IPS-18c (cell line): ENCODE results near the gene AGO3.

Experiments used
- H3K4me3 ChIP-seq: 2 replicates; pipeline ENCODE4 v1.7.0; 2013; ENCODE audit warnings: low read depth, mild to moderate bottlenecking, low read length, moderate library complexity; ENCODE audit not compliant: insufficient read depth
- H3K9me3 ChIP-seq: one replicate; pipeline ENCODE4 v1.6.1; 2013; ENCODE audit warnings: mild to moderate bottlenecking, low read length, moderate library complexity; ENCODE audit not compliant: control insufficient read depth, insufficient read depth

Gene AGO3

DNA sequence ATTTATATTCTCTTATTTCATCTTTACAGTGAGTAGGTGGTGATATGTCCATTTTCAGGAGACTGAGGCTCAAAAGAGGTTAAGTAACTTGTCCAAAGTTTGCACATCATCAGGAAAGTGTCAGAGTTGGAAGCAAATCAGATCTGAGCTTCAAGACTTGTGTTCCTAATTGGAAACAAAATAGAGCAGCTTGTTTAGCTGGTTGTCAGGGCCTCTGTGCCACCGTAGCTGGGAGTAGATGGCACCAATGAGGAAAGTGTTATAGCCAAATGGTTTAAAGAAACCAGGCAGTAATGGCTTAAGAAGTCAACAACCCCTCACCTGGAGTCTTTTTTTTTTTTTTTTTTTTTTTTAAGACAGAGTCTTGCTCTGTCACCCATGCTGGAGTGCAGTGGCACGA is 28.2 kb upstream of the AGO3 start:
- Histone ChIP-seq H3K9me3 (no peaks in the 10 kb centered on the region), H3K4me3 (no peak overlapping the region)

DNA sequence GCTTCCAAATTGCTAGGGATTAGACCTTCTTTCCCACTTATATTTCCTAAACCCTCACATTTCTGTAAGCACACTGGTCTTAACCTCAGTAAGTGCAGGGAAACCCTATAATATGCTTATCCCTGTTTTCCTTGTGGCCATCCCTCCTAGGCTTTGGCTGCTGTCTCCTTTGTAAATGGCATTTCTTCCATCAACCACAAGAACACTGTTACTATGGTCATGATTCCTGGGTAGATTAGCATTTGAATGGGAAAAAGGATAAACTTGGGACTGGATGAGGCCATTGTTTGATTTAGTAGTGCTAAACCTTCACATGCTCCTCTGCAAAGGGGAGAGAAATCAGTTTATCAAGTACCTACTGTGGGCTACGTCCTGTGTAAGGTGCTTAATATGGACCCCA is 16.2 kb upstream of the AGO3 start:
- Histone ChIP-seq H3K9me3 (no peaks in the 10 kb centered on the region), H3K4me3 (no peak overlapping the region)

DNA sequence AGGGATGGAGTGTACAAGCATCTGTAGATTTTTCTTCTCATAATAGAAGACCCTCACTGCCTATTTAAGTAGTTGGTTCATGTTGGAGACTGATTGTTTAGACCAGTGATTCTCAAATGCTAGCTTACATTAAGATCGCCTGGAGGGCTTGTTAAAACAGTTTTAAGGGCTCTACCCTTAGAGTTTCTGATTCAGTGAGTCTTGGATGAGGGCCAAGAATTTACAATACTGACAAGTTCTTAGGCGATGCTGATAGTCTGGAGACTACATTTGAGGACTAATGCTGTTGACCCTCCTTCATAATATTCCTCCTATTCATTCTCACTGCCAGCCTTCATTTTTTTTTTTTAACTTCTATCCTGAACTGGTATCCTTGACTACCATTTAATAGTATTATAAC is 15.2 kb upstream of the AGO3 start:
- H3K9me3 ChIP-seq: no peaks in the 10 kb centered on the region

DNA sequence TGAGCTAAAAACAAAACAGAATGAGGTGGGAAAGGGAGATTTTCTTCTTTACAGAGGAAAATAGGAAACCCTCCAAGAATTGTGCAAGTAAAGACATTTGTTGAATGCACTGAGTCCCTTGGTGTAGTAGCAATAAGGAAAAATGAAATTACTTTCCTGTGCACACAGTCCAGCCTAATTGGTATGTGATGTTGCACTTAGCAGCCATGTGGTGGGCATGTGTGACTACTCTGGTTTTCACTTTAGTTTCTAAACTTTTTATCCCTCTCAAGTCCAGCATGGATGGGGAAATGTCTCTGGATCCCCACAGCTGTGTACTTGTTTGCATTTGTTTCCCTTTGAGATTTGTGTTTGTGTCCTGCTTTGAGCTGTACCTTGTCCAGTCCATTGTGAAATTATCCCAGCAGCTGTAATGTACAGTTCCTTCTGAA is 7.1 kb upstream of the AGO3 start:
- H3K9me3 ChIP-seq: no peaks in the 10 kb centered on the region
- H3K4me3 ChIP-seq: no peak overlapping the region

More for the DNA sequence above, 15.2 kb upstream of the AGO3 start:
- no peak overlapping the region for H3K4me3 ChIP-seq

DNA sequence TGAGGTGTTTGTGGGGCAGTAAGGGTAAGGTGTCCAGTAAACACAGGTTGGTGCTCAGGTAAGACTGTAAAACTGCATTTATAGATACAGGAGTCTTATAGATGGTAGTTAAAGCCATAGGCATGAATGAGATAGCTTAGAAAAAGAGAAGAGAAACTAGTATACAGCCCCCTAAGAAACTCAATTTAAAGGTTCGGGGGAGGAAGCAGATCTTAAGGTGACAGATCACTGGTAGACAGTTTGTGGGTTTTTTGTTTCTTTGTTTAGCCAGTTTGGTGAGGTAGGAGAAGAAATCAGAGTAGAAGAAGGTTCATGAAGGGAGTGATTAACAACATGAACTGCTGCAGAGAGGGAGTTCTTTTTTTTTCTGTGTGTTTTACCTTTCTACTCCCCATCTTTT is 6.1 kb upstream of the AGO3 start:
- H3K4me3 ChIP-seq: no peak overlapping the region
- no peaks in the 10 kb centered on the region for H3K9me3 ChIP-seq

DNA sequence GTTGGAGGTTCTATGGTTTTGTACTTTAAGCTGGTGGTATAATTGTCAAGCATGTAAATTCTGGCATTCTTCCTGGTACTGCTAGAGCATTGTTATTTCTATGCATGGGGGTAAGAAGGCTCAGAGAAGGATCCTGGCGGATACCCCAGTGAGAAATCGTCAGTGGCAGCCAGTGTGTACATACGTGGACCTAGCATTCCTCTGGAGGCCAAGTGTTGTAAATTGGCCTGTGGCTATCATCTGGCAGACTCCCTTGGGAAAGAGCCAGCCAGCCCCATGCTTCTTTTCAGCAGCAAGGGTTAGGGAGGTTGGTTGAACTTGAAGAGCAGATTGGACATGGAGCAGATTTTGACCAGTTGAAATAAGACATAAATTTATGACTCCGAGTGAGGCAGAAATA is 5.2 kb upstream of the AGO3 start:
- H3K4me3 ChIP-seq: no peak overlapping the region
- H3K9me3 ChIP-seq: no peaks in the 10 kb centered on the region

DNA sequence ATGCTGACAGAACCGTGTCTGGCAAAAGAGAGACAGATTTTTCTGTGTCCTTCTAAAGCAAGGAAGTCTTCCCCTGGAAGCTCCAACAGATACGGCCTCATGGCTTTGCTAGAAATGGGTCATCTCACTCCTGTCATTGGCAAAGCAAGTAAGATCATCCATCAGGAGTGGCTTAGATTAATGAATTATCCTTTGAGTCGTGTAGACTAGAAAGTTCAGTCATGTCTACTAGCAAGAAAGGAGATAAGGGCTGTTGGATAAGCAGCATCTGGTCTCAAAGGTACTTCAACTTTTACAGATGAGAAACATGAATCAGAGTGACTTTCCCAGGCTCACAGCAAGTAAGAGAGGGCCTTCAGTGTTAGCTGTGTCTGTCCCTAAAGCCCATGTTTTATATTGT is 3.4 kb upstream of the AGO3 start:
- no peak overlapping the region for H3K4me3 ChIP-seq
- peaks cover 2% of the 10 kb centered on the region for H3K9me3 ChIP-seq

DNA sequence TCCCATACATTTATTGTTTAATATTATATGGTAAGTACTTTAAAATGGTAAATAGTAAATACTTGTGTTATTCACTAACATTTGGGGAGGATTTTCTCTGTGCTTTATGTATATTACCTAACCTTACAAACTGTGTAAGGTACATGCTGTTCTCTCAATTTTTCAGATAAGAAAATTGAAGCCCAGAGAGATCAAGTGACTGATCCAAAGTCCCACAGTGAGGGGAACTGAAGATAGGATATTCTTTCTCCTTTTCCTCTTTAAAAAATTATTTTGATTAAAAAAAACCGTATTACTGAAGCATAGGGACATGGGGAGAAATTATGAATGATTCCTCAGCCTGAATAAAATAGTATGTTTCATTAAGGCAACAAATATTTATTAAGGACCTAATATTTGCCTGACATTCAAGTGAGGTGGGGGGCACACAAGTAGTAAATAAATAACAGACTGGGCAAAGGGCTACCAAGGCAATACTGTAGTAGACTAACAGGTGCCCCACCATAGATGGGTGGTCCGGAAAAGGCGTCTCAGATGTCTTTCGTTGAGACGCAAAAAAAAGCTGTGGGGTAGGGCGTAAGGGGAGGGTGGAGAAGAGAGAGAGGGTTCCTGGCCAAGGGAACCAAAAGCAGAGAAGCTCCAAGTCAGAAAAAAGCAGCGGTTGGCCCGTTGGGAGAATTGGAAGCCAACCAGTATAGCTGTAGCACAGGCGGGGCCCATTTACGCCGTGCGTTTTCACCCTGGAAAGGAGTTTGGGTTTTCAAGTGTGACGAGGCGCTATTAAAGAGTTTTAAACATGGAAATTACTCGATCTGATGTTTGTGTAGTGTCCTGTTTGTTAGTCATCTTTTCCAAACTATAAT is 944 bp upstream of the AGO3 start:
- Histone ChIP-seq H3K9me3 (peaks cover 2% of the 10 kb centered on the region), H3K4me3 (peak overlapping the region; percentile 92)

DNA sequence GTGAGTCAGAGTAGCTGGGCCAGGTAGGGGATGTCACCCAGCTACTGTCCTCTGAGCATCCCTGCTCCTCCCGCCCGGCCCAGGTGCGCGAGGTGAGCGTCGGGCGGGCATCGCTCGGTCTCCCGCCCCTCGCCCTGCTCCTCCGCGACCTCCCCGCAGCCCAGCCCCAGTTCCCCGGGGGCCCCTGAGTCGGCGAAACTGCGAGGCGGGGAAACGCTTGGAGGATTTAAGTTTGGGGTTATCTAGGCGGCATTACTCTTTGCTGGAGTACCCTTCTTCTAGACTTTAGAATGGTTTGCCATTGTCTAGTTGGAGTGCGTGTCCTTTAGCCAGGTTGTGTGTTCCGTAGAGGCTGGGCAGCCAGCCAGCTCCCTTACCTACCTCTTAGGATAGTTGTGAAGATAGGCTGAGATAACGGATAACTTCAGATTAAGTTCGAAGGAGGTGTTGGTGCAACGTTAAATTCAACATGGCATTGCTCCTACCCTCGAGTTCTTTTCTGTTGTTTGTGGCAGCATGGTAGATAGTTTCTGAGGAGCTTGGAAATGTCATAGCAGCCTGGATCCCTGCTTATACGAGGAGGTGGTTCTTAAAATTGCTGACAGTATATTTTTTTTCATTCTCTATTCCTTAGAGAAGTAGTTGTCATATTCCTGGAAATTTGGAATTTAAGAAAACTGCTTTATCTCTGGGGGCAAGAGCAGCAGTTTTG is 697 bp downstream of the AGO3 start:
- H3K9me3 ChIP-seq: peaks cover 2% of the 10 kb centered on the region
- H3K4me3 ChIP-seq: peak overlapping the region; percentile 92

DNA sequence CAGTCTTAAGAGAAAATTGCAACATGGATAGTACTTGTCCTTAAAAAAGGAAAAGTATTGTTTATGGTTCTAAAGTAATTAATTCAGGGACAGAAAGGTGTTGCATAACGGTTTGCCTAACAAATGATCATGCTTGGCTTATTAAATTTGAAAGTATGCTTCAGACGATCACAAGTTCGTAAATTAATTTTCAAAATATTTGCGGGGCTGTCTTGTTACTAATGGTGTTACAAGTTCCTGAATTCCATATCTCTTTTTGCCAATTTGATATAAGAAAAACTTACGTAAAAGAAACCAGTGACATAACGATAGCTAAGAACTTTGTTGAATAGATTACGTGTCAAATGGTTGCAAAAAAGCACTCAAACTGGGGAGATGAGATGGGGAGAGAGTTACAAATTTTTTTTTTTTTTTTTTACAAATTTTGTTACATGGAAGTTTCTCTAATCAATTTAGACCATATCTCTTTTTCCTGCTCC is 1.3 kb downstream of the AGO3 start:
- H3K9me3 ChIP-seq: peaks cover 2% of the 10 kb centered on the region
- H3K4me3 ChIP-seq: peak overlapping the region; percentile 92; the same call in 1 of the 2 replicates

DNA sequence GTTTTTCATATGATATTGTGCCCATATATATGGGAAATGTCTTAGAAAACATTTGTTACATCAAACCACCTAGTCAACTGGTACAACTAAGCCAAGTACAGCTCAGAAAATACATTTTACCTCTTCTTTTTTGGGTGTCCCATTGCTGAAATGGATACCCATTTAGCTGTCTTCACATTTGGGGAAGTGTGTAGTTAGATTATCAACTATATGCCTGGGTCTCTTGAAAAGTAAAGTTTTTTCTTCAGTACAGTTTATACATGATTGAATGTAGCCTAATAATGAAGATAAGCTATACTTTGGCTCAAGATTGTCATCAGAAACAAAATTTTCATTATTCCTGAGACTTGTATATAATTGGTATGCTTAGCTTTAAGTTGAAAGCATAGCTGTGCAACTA is 2.0 kb downstream of the AGO3 start:
- peaks cover 2% of the 10 kb centered on the region for H3K9me3 ChIP-seq
- H3K4me3 ChIP-seq: no peak overlapping the region

DNA sequence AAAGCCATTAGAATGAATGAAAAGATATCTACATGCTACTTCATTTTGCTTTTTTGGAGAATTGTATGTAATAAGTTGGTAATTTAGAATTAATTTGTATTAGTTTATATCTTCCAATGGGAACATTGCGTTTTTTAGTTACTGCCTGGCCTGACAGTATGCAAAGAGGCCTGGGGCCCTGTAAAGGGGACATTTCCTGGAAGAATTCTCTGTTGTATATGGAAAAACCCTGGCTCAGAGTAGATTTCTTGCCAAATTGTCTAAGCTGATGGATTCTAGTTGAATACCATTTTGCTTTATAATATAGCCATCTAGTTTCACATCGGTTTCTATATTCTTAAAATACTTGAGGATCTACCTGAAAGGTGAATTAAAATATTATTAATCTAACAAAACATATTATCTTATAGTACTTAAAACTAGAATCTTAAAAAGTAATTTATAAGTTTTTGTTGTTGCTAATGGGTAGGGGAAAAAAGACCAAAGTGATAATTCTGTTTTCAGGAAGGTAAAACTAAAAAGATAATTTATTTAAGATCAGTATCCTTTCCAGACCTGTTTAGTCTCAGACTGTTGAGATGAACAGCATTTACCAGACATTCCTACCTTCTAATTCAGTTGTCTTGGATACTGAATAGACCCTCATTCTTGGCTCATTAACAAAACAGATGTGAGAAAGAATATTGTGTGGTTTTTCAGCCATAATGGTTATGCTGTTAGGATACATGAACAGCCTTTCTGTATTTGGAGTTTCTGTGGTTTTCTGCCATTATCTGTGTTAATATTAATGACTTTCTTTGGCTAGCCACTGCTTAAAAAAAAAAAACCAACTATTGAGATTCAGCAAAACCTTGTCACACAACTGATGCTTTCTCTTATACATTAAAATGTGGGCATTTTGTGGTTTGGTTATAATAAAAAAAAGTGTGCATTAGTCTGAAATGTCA is 4.8 kb downstream of the AGO3 start:
- H3K9me3 ChIP-seq: peaks cover 2% of the 10 kb centered on the region
- no peak overlapping the region for H3K4me3 ChIP-seq

DNA sequence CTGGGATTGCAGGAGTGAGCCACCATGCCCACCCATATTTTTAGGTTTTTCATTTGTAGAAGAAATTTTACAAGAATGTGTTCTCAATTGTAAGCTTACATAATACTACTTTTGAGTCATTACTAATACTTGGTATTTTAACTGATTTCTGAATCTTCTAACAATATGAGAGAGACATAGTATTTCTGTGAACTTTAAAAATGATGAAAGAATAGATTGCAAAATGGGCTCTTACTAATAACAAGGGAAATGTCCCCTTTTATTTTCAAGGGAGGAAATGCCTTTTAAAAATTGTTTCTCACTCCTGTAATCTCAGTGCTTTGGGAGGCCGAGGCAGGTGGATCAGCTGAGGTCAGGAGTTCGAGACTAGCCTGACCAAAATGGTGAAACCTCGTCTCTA is 5.9 kb downstream of the AGO3 start:
- Histone ChIP-seq H3K9me3 (no peaks in the 10 kb centered on the region), H3K4me3 (no peak overlapping the region)

DNA sequence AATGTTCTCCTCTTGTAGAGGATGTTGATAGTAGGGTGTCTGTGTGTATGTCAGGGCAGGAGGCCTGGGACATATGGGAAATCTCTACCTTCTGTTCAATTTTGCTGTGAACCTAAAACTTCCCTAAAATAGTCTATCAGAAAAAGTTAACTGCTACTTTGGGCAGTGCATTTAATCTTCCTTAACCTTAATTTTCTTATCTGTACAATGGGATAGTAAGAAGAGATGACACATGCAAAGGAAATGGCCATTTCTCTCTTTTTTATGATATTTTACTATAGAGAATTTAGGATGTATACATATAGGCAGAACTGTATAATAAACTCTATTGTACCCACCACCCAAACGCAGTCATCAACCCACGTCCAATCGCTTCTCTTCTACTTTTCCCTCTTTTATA is 8.6 kb downstream of the AGO3 start:
- Histone ChIP-seq H3K9me3 (no peaks in the 10 kb centered on the region), H3K4me3 (no peak overlapping the region)

DNA sequence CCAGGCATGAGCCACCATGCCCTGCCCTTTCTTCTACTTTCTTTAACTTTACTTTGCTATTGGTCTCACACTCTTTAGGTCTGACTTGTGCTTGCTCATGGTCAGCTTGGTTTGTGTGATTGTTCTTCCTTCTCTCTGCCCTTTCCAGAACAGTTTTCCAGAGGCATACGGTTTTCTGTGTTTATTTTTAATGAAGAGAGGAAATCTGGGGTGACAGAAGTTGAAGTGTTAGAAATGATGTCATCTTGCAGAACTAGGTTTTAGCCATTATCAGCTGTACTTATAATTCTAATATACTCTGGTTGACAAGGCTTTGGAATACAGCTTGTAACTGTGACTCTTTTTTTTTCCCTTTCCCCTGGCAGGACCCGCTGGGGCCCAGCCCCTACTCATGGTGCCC is 14.4 kb downstream of the AGO3 start:
- Histone ChIP-seq H3K9me3 (no peaks in the 10 kb centered on the region), H3K4me3 (no peak overlapping the region)

DNA sequence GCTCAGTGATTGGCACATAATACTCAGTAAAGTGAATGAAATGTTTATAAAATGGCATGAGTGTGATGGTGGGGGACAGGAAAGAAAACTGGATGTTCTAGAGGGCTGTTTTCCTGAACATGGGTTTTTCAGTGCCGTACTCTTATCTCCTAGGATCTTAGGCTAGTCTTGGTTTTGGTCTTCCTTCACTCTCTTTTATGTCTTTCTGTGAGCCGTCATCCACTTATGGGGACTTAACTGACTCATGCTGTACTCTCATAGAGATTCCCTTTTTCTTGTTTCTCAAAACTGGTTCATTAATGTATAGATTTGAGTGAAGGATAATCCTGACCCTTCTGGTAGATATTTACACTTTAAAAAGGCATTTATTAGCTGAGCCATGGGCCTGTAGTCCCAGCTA is 16.6 kb downstream of the AGO3 start:
- H3K9me3 ChIP-seq: no peaks in the 10 kb centered on the region
- H3K4me3 ChIP-seq: no peak overlapping the region

DNA sequence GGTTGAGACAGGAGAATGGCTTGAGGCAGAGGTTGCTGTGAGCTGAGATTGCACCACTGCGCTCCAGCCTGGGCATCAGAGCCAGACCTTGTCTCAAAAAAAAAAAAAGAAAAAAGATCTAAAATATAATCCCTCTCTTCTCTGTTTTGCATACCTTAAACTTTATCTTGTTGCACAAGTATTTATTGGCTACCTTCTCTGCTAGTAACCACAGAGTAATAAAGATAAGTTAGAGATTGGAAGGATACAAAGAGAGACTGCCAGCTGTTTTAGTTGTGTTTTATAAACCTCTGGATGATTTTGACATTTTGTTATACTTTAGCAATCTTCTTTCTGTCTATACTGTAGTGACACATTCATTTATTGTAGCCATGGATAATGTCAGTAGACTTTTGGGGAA is 27.7 kb downstream of the AGO3 start:
- Histone ChIP-seq H3K4me3 (no peak overlapping the region), H3K9me3 (no peaks in the 10 kb centered on the region)
